Astrocyte of the spinal cord (primary cell): Measurements from ENCODE around the gene SCN8A.
A peak's percentile ranks its signal among the peaks of the same experiment; 100 is the strongest.

Experiments used
- DNase-seq: peaks from one replicate; pipeline ENCODE4 v3.0.0; 2011; ENCODE audit warnings: low read depth, low spot score
- H3K4me3 ChIP-seq: 2 replicates; pipeline ENCODE4 v1.5.1; 2011; ENCODE audit warnings: low read depth, mild to moderate bottlenecking, low read length, moderate library complexity
- CTCF ChIP-seq: IDR thresholded peaks from 2 replicates; pipeline ENCODE4 v1.5.1; 2012; ENCODE audit warnings: low read depth, mild to moderate bottlenecking, low read length, inconsistent platforms
- in situ Hi-C: cut with HindIII; loops from 2 replicates; pipeline ENCODE4 v1.10.0; 2017; ENCODE audit warnings: low sequenced_read_pairs

Gene SCN8A

GRCh38 chr12:51706206-51706605, 115.2 kb downstream of the SCN8A start:
- TF ChIP-seq CTCF: no peak
- DNase-seq: no peak
- H3K4me3 ChIP-seq: no peak overlapping the region
- in situ Hi-C loops: no loop called here

GRCh38 chr12:51714666-51715065, 123.6 kb downstream of the SCN8A start:
- TF ChIP-seq CTCF: no peak
- H3K4me3 ChIP-seq: no peak overlapping the region
- in situ Hi-C loops: no loop called here
- DNase-seq: no peak

GRCh38 chr12:51717326-51717925, 126.4 kb downstream of the SCN8A start:
- no peak for TF ChIP-seq CTCF
- no peak for DNase-seq

GRCh38 chr12:51721282-51721940, 130.4 kb downstream of the SCN8A start:
- in situ Hi-C loops: no loop called here
- peak; percentile 13 for DNase-seq
- peak; percentile 27 for TF ChIP-seq CTCF
- peak overlapping the region; percentile 32 for H3K4me3 ChIP-seq

More at GRCh38 chr12:51717326-51717925, 126.4 kb downstream of the SCN8A start:
- H3K4me3 ChIP-seq: no peak overlapping the region
- in situ Hi-C loops: no loop called here

GRCh38 chr12:51722431-51722830, 131.4 kb downstream of the SCN8A start:
- TF ChIP-seq CTCF: no peak
- in situ Hi-C loops: no loop called here
- DNase-seq: no peak
- no peak overlapping the region for H3K4me3 ChIP-seq

GRCh38 chr12:51726161-51726560, 135.1 kb downstream of the SCN8A start:
- TF ChIP-seq CTCF: no peak
- no peak for DNase-seq
- H3K4me3 ChIP-seq: no peak overlapping the region
- in situ Hi-C loops: no loop called here
